ENCODE results near the gene KLHL17. TPM values are rescaled to one million over a fixed set of nuclear protein-coding genes. Genes with fewer than 3 reads are reported as not detected.

The KLHL17 gene
- total RNA-seq, 4 donors from 2014 or later, result 4.4 to 10.0 (median 5.0) TPM

- TF ChIP-seq CTCF (IDR thresholded peaks at IDR 0.05; ENCODE audit: low read depth), result no peak
Observed at GRCh38 chr1:943545-944340, 16.6 kb upstream of the KLHL17 start.

- TF ChIP-seq CTCF (IDR thresholded peaks at IDR 0.05; ENCODE audit: low read depth), result no peak
Observed at GRCh38 chr1:944341-945325, 15.8 kb upstream of the KLHL17 start.

GRCh38 chr1:945688-946556 is 14.5 kb upstream of the KLHL17 start:
- TF ChIP-seq CTCF (IDR thresholded peaks at IDR 0.05; ENCODE audit: low read depth), result no peak

- no peak for TF ChIP-seq CTCF (IDR thresholded peaks at IDR 0.05; ENCODE audit: low read depth)
Observed at GRCh38 chr1:947958-948357, 12.4 kb upstream of the KLHL17 start.

GRCh38 chr1:950268-950667 is 10.1 kb upstream of the KLHL17 start:
- TF ChIP-seq CTCF (IDR thresholded peaks at IDR 0.05; ENCODE audit: low read depth), result no peak

GRCh38 chr1:950881-951280 is 9.5 kb upstream of the KLHL17 start:
- TF ChIP-seq CTCF (IDR thresholded peaks at IDR 0.05; ENCODE audit: low read depth), result no peak
